Choroid plexus epithelial cell (primary cell): Measurements from ENCODE around the gene APOH.

ENCODE experiments used
- DNase-seq: peaks from one replicate; pipeline ENCODE4 v3.0.0-alpha.2; 2010; ENCODE audit warnings: low read depth
- H3K4me3 ChIP-seq: 2 replicates; pipeline ENCODE4 v1.5.1; 2011; ENCODE audit warnings: low read depth, mild to moderate bottlenecking, control low read depth, low read length, moderate library complexity
- TF ChIP-seq, protein P1 (sequence below): conservative IDR thresholded peaks from 2 replicates; pipeline ENCODE4 v1.5.1; 2011; ENCODE audit warnings: low read depth, mild to moderate bottlenecking, control low read depth, inconsistent platforms, low read length, moderate library complexity

The APOH gene

GRCh38 chr17:66222798-66223350, 6.3 kb downstream of the APOH start:
- DNase-seq = no peak
- H3K4me3 ChIP-seq = no peak overlapping the region
- TF ChIP-seq, protein P1, sequence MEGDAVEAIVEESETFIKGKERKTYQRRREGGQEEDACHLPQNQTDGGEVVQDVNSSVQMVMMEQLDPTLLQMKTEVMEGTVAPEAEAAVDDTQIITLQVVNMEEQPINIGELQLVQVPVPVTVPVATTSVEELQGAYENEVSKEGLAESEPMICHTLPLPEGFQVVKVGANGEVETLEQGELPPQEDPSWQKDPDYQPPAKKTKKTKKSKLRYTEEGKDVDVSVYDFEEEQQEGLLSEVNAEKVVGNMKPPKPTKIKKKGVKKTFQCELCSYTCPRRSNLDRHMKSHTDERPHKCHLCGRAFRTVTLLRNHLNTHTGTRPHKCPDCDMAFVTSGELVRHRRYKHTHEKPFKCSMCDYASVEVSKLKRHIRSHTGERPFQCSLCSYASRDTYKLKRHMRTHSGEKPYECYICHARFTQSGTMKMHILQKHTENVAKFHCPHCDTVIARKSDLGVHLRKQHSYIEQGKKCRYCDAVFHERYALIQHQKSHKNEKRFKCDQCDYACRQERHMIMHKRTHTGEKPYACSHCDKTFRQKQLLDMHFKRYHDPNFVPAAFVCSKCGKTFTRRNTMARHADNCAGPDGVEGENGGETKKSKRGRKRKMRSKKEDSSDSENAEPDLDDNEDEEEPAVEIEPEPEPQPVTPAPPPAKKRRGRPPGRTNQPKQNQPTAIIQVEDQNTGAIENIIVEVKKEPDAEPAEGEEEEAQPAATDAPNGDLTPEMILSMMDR = no peak

DNA sequence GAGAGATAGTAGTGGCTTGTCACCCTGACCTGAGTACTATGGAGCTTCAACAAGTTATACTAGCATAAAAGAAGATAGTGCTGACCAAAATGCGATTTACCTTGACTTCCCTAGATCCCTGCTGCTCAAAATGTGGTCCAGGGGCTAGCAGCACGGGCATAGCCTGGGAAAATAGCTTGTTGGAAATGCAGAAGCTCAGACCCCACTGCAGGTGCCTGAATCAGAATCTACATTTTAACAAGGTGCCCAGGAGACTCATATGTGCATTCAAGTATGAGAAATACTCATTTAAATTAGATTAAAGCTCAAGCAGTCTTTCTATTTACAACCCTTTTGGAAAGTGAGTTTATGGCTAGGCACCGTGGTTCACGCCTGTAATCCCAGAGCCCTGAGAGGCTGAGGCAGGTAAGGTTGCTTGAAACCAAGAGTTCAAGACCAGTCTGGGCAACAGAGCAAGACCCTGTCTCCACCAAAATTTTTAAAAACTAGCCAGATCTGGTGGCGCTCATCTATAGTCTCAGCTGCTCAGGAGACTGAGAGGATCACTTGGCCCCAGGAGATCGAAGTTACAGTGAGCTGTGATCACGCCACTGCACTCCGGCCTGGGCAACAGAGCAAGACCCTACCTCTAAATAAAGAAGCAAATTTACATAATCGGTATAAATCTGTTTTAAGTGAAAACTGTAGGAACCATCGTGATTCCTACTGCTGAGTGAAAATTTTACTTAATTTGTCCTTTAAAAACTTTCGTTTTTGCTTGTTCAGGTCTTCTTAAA, 7.3 kb downstream of the APOH start:
- DNase-seq = no peak
- TF ChIP-seq, protein P1 = no peak
- no peak overlapping the region for H3K4me3 ChIP-seq

DNA sequence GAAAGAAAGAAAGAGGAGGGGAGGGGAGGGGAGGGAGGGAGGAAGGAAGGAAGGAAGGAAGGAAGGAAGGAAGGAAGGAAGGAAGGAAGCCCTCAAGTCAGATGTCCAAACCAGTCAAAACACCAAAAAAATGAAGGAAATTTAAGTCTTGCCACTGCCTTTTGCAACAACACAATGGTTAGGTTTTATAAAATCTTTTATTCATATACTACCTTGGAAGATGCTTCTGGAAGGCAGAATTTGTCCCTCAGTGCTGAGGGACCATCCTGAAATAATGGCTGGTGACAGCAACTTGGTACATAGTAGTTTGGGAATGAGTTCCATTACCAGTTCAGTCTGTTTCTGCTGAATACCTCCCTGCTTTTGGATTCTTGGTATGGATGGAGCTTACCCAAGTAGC, 7.9 kb downstream of the APOH start:
- H3K4me3 ChIP-seq = no peak overlapping the region
- DNase-seq = no peak
- TF ChIP-seq, protein P1 = no peak

DNA sequence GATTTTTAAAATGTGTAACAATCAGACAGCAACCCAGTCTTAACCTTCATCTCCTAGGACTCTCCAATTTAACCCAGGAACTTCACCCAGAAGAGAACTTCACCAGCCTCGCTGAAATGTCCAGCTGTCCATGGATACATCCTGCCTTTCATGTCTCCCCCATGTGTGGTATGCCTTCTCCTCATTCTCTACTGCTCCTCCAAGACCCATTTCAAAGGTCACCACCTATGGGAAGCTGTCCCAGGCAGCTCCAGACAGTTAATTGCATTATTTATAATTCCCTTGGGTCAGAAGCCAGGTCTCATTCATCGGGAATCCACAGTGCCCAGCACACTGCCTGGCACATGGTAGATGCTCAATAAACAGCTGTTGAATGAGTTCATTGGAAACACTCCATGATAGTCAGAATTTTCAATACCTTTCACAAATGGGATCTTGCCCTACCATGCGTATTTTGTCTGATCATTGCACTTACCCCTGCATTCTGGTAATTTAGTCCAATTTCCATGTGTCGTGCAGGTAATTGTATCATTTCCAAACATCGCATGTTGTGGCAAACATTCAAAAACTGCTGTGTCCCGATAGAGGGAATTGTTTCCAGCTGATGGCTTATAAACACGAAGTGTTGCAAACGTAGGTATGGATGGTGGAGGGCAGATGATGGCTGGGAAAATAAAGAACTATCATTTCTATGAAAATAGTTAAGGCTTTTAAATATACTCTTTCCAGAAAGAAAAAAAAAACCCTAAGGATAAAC, 9.0 kb downstream of the APOH start:
- H3K4me3 ChIP-seq = no peak overlapping the region
- DNase-seq = no peak
- TF ChIP-seq, protein P1 = no peak

GRCh38 chr17:66215529-66215911, 13.7 kb downstream of the APOH start:
- TF ChIP-seq, protein P1 = no peak
- no peak overlapping the region for H3K4me3 ChIP-seq
- no peak for DNase-seq

DNA sequence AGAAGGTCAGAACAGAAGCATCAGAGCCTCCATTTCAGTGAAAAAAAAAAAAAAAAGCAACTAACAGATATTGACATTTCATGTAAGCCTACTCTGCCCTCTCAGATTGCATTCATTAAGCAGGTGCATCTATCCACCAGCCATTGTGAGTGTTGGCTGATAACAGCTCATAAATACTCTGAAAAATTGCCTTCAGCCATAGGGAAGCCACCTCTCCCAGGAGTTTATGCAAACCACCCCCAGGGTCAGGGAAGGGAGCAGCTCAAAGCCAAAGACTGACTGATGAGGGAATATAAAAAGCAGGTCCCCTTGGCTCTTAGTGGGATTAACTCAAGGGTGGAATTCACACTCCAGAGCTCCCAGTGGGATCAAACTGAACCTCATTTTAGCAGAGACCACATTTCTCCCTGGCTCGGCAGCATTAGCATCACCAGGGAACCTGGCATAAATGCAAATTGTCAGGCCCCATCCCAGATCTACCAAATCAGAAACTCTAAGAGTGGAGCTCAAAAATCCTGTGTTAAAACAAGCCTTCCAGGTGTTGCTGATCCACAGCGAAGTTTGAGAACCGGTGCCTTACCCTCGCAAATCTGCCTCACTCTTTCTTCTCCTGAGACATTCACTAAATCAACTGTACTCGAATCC, 14.2 kb downstream of the APOH start:
- TF ChIP-seq, protein P1 = no peak
- DNase-seq = no peak
- H3K4me3 ChIP-seq = no peak overlapping the region
